Caki2 (cell line): ENCODE data around the gene PLXDC1. TPM values are rescaled to one million over a fixed set of nuclear protein-coding genes. Genes with fewer than 3 reads are reported as not detected.

Experiments used
- DNase-seq: peaks from one replicate; pipeline ENCODE4 v3.0.0-alpha.2; 2015; ENCODE audit warnings: low read depth
- in situ Hi-C: cut with HindIII; loops from 2 replicates; pipeline ENCODE4 v1.10.0; 2016; ENCODE audit warnings: low sequenced_read_pairs, low pct_unique_long_range_greater_than_20kb, mixed read lengths
- total RNA-seq: library from RNA; depleted of rRNA; stranded (reverse); fragments of >200 nt; shearing (Covaris generic); gene quantifications from 2 replicates; pipeline ENCODE4 v1.2.3, GENCODE V29; 2014; ENCODE audit warnings: low replicate concordance; rRNA removed

PLXDC1 gene
- total RNA-seq, 1 experiment from 2014 or later: not detected

GRCh38 chr17:39014795-39015545 lies 136.5 kb downstream of the PLXDC1 start:
- DNase-seq: no peak
- in situ Hi-C loops: no loop called here

DNA sequence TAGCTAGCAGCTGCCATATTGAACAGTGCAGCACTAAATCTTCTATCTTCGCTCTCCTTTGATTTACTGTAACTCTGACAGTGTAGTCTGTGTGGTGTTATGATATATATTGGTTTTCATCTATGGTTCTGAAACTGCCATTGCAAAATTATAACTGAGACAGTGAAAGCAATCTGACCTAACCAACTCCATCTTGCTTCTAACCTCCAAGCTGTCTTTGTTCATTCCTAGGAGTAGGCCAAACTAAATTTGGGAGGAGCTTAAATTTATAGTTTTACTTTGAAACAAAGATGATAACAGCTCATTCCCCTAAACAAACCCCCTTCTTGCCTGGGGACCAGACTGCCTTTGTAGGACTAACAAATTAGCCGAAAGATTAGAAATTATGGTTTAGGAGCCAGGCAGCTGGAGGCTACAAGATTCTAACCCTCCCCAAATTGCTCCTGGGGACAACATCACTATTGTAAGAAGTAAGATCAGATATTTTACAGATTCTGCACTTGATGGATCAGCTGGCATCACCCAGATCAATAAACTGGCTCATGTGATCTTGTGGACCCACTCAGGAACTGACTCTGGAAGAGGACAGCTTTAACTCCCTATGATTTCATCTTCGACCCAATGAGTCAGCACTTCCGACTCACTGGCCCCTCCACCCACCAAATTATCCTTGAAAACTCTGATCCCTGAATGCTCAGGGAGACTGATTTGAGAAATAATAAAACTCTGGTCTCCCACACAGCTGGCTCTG lies 137.2 kb downstream of the PLXDC1 start:
- peak; percentile 12 for DNase-seq
- in situ Hi-C loops: no loop called here

Other genes starting within 250 kb of the PLXDC1 start
- not detected in 2 replicates for gene FBXO47, start 184.2 kb downstream of the PLXDC1 start, total RNA-seq
- not detected in 2 replicates for gene ARL5C, start 14.5 kb upstream of the PLXDC1 start, total RNA-seq
- 2.1 and 3.4 TPM in 2 replicates for gene CACNB1, start 46.0 kb upstream of the PLXDC1 start, total RNA-seq
- gene RPL19, start 48.6 kb upstream of the PLXDC1 start, total RNA-seq: 2,576 and 2,794 TPM in 2 replicates
- not detected in 2 replicates for gene STAC2, start 74.3 kb upstream of the PLXDC1 start, total RNA-seq
- gene FBXL20, start 250.0 kb upstream of the PLXDC1 start, total RNA-seq: 3.8 and 9.2 TPM in 2 replicates